Measurements from ENCODE around the gene ADRA2B. TPM values are rescaled to one million over a fixed set of nuclear protein-coding genes. Genes with fewer than 3 reads are reported as not detected.

The ADRA2B gene
- 0.05 to 0.13 TPM (median 0.09 TPM) in 5 replicates for total RNA-seq (2022; extraction: Qiagen RNA extraction)

GRCh38 chr2:96116424-96116878 is at the start of gene ADRA2B:
ADRA2B (minus strand) TSS chr2:96116571; CDS start chr2:96116149, 422 bp downstream.

GRCh38 chr2:96145036-96145847 is 28.9 kb upstream of the ADRA2B start, which contains the start of gene DUSP2:
DUSP2 (minus strand) TSS chr2:96145440; CDS start chr2:96145354, 86 bp downstream.

GRCh38 chr2:96138179-96139145 is 22.1 kb upstream of the ADRA2B start, which contains the start of gene ASTL:
ASTL (minus strand) TSS chr2:96138502; CDS start chr2:96138436, 66 bp downstream.

Other genes with a start within 250 kb of the ADRA2B start
- gene ANKRD36C, start 124.7 kb downstream of the ADRA2B start, total RNA-seq (2022; extraction: Qiagen RNA extraction), result 3.0 to 6.9 TPM (median 4.2 TPM) in 5 replicates
- gene GPAT2, start 81.7 kb downstream of the ADRA2B start, total RNA-seq (2022; extraction: Qiagen RNA extraction), result not detected in 5 replicates
- not detected in 5 replicates for gene ASTL, start 21.9 kb upstream of the ADRA2B start, total RNA-seq (2022; extraction: Qiagen RNA extraction)
- 0.41 to 0.67 TPM (median 0.44 TPM) in 5 replicates for gene DUSP2, start 28.9 kb upstream of the ADRA2B start, total RNA-seq (2022; extraction: Qiagen RNA extraction)
- gene STARD7, start 92.3 kb upstream of the ADRA2B start, total RNA-seq (2022; extraction: Qiagen RNA extraction), result 88.4 to 92.9 TPM (median 88.9 TPM) in 5 replicates
- 34.0 to 45.8 TPM (median 43.1 TPM) in 5 replicates for gene TMEM127, start 149.4 kb upstream of the ADRA2B start, total RNA-seq (2022; extraction: Qiagen RNA extraction)
- gene CIAO1, start 149.7 kb upstream of the ADRA2B start, total RNA-seq (2022; extraction: Qiagen RNA extraction), result 60.1 to 85.2 TPM (median 81.9 TPM) in 5 replicates
- 110 to 124 TPM (median 117 TPM) in 5 replicates for gene SNRNP200, start 189.0 kb upstream of the ADRA2B start, total RNA-seq (2022; extraction: Qiagen RNA extraction)
- not detected in 5 replicates for gene ITPRIPL1, start 208.7 kb upstream of the ADRA2B start, total RNA-seq (2022; extraction: Qiagen RNA extraction)
- gene NCAPH, start 219.2 kb upstream of the ADRA2B start, total RNA-seq (2022; extraction: Qiagen RNA extraction), result 40.4 to 45.1 TPM (median 43.5 TPM) in 5 replicates